K562 (cell line): Measurements from ENCODE around the gene OXNAD1. TPM values are rescaled to one million over a fixed set of nuclear protein-coding genes. Genes with fewer than 3 reads are reported as not detected.

ENCODE experiments used
- DACH1 ChIP-seq: fragments of 450-650 bp; IDR thresholded peaks from 2 replicates; pipeline ENCODE4 v1.6.1; 2018; ENCODE audit not compliant: partially characterized antibody
- GABPB1 ChIP-seq: sonication (generic); formaldehyde crosslinking; IDR thresholded peaks from 2 replicates; pipeline ENCODE4 v1.8.0; 2022; ENCODE audit warnings: mild to moderate bottlenecking, missing genetic modification reagents
- KLF6 ChIP-seq: fragments of 250-450 bp; sonication (Bioruptor Pico); IDR thresholded peaks from 2 replicates; pipeline ENCODE4 v1.4.0; 2020; ENCODE audit warnings: mild to moderate bottlenecking, moderate library complexity, borderline replicate concordance
- SMAD1 ChIP-seq: fragments of 150-350 bp; IDR thresholded peaks from 2 replicates; pipeline ENCODE4 v1.6.1; 2014; ENCODE audit warnings: low read length, low read depth; ENCODE audit not compliant: partially characterized antibody
- SMAD4 ChIP-seq: fragments of 250-450 bp; sonication (Bioruptor Pico); conservative IDR thresholded peaks from 2 replicates; pipeline ENCODE4 v1.8.0; 2021; ENCODE audit warnings: inconsistent platforms, mild to moderate bottlenecking, moderate library complexity
- SUPT5H ChIP-seq: fragments of 450-650 bp; IDR thresholded peaks from 2 replicates; pipeline ENCODE4 v1.6.1; 2016
- TFAM ChIP-seq: fragments of 250-450 bp; sonication (Bioruptor Pico); conservative IDR thresholded peaks from 2 replicates; pipeline ENCODE4 v1.5.0; 2021; ENCODE audit warnings: mild to moderate bottlenecking, moderate library complexity
- ZFP36 ChIP-seq: fragments of 150-350 bp; IDR thresholded peaks from 2 replicates; pipeline ENCODE4 v1.6.1; 2018; ENCODE audit warnings: low read length, low read depth; ENCODE audit not compliant: partially characterized antibody
- ZNF41 ChIP-seq: fragments of 250-450 bp; sonication (Bioruptor Pico); conservative IDR thresholded peaks from 2 replicates; pipeline ENCODE4 v1.4.0; 2020; ENCODE audit warnings: mild to moderate bottlenecking
- ZNF551 ChIP-seq: fragments of 250-450 bp; sonication (Bioruptor Pico); IDR thresholded peaks from 2 replicates; pipeline ENCODE4 v1.5.0; 2021; ENCODE audit warnings: mild to moderate bottlenecking, moderate library complexity
- polyA plus RNA-seq, 8 experiments: library from polyadenylated mRNA; depleted of rRNA in 4 of 8; stranded (reverse) in 5 of 8; unstranded in 3 of 8; fragments of >200 nt; fragmentation: Nextera tagmentation in 2 of 8; fragmentation: Illumina TruSeq in 1 of 8; extraction: Ambion mirVana in 2 of 8; extraction: Trizol in 1 of 8; gene quantifications; 2 replicates each; pipeline versions ENCODE4 v1.2.1 to v1.2.3, GENCODE V29; 2011 to 2014; ENCODE audit warnings: inconsistent platforms in 1 of 8, missing spikeins in 1 of 8
- total RNA-seq, 7 experiments: library from RNA; depleted of rRNA in 6 of 7; stranded (reverse); fragments of >200 nt in 6 of 7; fragmentation: Illumina TruSeq in 2 of 7; extraction: Trizol in 2 of 7; gene quantifications; 2 replicates each; pipeline versions ENCODE4 v1.2.1 to v1.2.3, GENCODE V29; 2011 to 2021; ENCODE audit warnings: low replicate concordance in 1 of 7
- TF ChIP-seq, protein P1 (sequence below): IDR thresholded peaks from 2 replicates; pipeline ENCODE4 v1.6.1; 2011; ENCODE audit warnings: borderline replicate concordance, low read depth, mild to moderate bottlenecking, moderate library complexity, low read length; ENCODE audit not compliant: insufficient read depth, poor library complexity, severe bottlenecking
- TF ChIP-seq, protein P2 (sequence below): fragments of 250-450 bp; sonication (Bioruptor Pico); IDR thresholded peaks from 2 replicates; pipeline ENCODE4 v1.4.0; 2020; ENCODE audit warnings: borderline replicate concordance
- TF ChIP-seq, protein P3 (sequence below): fragments of 250-450 bp; sonication (Bioruptor Pico); IDR thresholded peaks from 2 replicates; pipeline ENCODE4 v1.8.0; 2021; ENCODE audit warnings: borderline replicate concordance, mild to moderate bottlenecking, moderate library complexity; ENCODE audit not compliant: poor library complexity, severe bottlenecking
- TF ChIP-seq, protein P4 (sequence below): fragments of 450-650 bp; IDR thresholded peaks from 2 replicates; pipeline ENCODE4 v1.6.1; 2017; ENCODE audit warnings: antibody characterized with exemption
- TF ChIP-seq, protein P5 (sequence below): fragments of 200-800 bp; sonication (Bioruptor generic); IDR thresholded peaks from 2 replicates; pipeline ENCODE4 v1.6.1; 2017; ENCODE audit warnings: missing genetic modification characterization, missing compliant biosample characterization
- TF ChIP-seq, protein P6 (sequence below): fragments of 250-450 bp; sonication (Bioruptor Pico); IDR thresholded peaks from 2 replicates; pipeline ENCODE4 v1.9.0; 2021; ENCODE audit warnings: mild to moderate bottlenecking, inconsistent platforms

OXNAD1 gene
- total and polyA plus RNA-seq, 9 of the 15 experiments (the other 6 are each of a cell fraction or from before 2014, with no cell fraction given) = 12.8 to 44.4 (median 41.1) TPM

DNA sequence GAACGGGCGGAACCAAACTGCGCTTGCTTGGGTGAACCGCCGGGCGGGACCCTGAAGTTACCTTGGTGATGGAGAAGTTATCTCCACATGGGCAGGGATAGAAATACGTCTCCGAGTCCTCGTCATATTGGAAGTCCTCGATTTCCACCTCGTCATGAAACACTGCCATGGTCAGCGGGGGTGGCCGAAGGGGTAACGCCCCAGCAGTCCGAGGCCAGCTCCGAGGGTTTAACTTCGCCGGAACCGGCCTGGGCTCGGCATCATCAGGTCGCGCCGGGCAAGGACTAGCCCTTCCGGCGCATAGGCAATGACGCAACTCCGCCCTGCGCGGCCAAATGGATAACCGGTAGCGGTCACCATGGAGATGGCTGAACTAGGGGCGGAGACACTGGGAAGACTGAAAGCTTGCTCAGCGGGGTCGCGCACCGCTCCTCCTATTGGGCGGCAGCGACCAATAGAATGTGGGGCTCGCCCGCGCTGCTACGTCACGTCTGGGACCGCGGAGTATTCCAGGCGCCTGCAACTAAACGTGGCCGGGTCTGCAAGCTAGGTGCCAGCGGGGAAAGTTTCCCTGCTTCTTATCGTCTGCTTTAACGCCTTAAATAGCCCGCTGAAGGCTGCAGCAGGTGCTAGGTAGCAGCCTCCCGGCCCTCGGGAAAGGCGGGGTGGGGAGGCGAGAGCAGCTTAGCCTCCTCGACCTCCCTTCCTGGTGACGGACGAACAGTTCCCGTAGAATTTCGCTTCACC lies at the start of gene OXNAD1, which contains the start of gene DPH3 (continued):
- TF ChIP-seq KLF6 (peak; percentile 72; the same call in 1 of the 2 replicates), ZFP36 (peak; percentile 3), SUPT5H (peak; percentile 94), TFAM (CRISPR knock-in tag) (no peak), ZNF551 (CRISPR knock-in tag) (no peak), DACH1 (no peak), SMAD4 (peak; percentile 52; the same call in 1 of the 2 replicates), SMAD1 (no peak), ZNF41 (CRISPR knock-in tag) (0 out of 2 replicates have a peak, but pooled peaks have one; percentile 41), GABPB1 (CRISPR knock-in tag) (peak; percentile 100)
- TF ChIP-seq, protein P1, sequence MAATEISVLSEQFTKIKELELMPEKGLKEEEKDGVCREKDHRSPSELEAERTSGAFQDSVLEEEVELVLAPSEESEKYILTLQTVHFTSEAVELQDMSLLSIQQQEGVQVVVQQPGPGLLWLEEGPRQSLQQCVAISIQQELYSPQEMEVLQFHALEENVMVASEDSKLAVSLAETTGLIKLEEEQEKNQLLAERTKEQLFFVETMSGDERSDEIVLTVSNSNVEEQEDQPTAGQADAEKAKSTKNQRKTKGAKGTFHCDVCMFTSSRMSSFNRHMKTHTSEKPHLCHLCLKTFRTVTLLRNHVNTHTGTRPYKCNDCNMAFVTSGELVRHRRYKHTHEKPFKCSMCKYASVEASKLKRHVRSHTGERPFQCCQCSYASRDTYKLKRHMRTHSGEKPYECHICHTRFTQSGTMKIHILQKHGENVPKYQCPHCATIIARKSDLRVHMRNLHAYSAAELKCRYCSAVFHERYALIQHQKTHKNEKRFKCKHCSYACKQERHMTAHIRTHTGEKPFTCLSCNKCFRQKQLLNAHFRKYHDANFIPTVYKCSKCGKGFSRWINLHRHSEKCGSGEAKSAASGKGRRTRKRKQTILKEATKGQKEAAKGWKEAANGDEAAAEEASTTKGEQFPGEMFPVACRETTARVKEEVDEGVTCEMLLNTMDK = no peak
- TF ChIP-seq, protein P2, sequence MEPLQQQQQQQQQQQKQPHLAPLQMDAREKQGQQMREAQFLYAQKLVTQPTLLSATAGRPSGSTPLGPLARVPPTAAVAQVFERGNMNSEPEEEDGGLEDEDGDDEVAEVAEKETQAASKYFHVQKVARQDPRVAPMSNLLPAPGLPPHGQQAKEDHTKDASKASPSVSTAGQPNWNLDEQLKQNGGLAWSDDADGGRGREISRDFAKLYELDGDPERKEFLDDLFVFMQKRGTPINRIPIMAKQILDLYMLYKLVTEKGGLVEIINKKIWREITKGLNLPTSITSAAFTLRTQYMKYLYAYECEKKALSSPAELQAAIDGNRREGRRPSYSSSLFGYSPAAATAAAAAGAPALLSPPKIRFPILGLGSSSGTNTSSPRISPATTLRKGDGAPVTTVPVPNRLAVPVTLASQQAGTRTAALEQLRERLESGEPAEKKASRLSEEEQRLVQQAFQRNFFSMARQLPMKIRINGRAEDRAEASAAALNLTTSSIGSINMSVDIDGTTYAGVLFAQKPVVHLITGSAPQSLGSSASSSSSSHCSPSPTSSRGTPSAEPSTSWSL (CRISPR knock-in tag) = 0 out of 2 replicates have a peak, but pooled peaks have one; percentile 6
- TF ChIP-seq, protein P3, sequence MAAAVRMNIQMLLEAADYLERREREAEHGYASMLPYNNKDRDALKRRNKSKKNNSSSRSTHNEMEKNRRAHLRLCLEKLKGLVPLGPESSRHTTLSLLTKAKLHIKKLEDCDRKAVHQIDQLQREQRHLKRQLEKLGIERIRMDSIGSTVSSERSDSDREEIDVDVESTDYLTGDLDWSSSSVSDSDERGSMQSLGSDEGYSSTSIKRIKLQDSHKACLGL (CRISPR knock-in tag) = no peak
- TF ChIP-seq, protein P4, sequence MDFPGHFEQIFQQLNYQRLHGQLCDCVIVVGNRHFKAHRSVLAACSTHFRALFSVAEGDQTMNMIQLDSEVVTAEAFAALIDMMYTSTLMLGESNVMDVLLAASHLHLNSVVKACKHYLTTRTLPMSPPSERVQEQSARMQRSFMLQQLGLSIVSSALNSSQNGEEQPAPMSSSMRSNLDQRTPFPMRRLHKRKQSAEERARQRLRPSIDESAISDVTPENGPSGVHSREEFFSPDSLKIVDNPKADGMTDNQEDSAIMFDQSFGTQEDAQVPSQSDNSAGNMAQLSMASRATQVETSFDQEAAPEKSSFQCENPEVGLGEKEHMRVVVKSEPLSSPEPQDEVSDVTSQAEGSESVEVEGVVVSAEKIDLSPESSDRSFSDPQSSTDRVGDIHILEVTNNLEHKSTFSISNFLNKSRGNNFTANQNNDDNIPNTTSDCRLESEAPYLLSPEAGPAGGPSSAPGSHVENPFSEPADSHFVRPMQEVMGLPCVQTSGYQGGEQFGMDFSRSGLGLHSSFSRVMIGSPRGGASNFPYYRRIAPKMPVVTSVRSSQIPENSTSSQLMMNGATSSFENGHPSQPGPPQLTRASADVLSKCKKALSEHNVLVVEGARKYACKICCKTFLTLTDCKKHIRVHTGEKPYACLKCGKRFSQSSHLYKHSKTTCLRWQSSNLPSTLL = no peak
- TF ChIP-seq, protein P5, sequence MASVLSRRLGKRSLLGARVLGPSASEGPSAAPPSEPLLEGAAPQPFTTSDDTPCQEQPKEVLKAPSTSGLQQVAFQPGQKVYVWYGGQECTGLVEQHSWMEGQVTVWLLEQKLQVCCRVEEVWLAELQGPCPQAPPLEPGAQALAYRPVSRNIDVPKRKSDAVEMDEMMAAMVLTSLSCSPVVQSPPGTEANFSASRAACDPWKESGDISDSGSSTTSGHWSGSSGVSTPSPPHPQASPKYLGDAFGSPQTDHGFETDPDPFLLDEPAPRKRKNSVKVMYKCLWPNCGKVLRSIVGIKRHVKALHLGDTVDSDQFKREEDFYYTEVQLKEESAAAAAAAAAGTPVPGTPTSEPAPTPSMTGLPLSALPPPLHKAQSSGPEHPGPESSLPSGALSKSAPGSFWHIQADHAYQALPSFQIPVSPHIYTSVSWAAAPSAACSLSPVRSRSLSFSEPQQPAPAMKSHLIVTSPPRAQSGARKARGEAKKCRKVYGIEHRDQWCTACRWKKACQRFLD (CRISPR knock-in tag) = peak; percentile 99
- TF ChIP-seq, protein P6, sequence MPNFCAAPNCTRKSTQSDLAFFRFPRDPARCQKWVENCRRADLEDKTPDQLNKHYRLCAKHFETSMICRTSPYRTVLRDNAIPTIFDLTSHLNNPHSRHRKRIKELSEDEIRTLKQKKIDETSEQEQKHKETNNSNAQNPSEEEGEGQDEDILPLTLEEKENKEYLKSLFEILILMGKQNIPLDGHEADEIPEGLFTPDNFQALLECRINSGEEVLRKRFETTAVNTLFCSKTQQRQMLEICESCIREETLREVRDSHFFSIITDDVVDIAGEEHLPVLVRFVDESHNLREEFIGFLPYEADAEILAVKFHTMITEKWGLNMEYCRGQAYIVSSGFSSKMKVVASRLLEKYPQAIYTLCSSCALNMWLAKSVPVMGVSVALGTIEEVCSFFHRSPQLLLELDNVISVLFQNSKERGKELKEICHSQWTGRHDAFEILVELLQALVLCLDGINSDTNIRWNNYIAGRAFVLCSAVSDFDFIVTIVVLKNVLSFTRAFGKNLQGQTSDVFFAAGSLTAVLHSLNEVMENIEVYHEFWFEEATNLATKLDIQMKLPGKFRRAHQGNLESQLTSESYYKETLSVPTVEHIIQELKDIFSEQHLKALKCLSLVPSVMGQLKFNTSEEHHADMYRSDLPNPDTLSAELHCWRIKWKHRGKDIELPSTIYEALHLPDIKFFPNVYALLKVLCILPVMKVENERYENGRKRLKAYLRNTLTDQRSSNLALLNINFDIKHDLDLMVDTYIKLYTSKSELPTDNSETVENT = 0 out of 2 replicates have a peak, but pooled peaks have one; percentile 45
